WTC11 (cell line): Measurements from ENCODE around the gene SLC9A3. TPM values are rescaled to one million over a fixed set of nuclear protein-coding genes. Genes with fewer than 3 reads are reported as not detected.

Experiments
- ATAC-seq: fragments of 200-7000 bp; cut with Tn5 transposase; 2 replicates; pipeline ENCODE4 v1.10.0; 2021; ENCODE audit warnings: mild to moderate bottlenecking, moderate library complexity
- CTCF ChIA-PET: fragments of 300-600 bp; sonication (Branson Sonifier 250); formaldehyde crosslinking; loops from one replicate; lab custom pipeline; 2021; ENCODE audit warnings: antibody characterized with exemption; lab: Charles Lee
- POLR2A ChIA-PET: fragments of 350-600 bp; sonication (Branson Sonifier 250); formaldehyde crosslinking; loops from one replicate; lab custom pipeline; 2021; ENCODE audit warnings: antibody characterized with exemption; lab: Charles Lee
- DNase-seq: peaks from one replicate; pipeline ENCODE4 v3.0.0; 2021; ENCODE audit warnings: low spot score
- H3K27ac Mint-ChIP-seq: 2 replicates; pipeline ENCODE4 v1.8.0; 2021; ENCODE audit warnings: mixed read lengths
- H3K27me3 Mint-ChIP-seq: 2 replicates; pipeline ENCODE4 v1.8.0; 2021; ENCODE audit warnings: low read depth, mild to moderate bottlenecking, moderate library complexity, mixed read lengths
- H3K36me3 Mint-ChIP-seq: 2 replicates; pipeline ENCODE4 v1.8.0; 2021; ENCODE audit warnings: mixed read lengths
- H3K4me1 Mint-ChIP-seq: 2 replicates; pipeline ENCODE4 v1.8.0; 2022; ENCODE audit warnings: mixed read lengths
- H3K4me3 Mint-ChIP-seq: 2 replicates; pipeline ENCODE4 v1.8.0; 2021; ENCODE audit warnings: mild to moderate bottlenecking, moderate library complexity, mixed read lengths
- H3K9me3 Mint-ChIP-seq: 2 replicates; pipeline ENCODE4 v1.8.0; 2021; ENCODE audit warnings: mixed read lengths
- ATF2 ChIP-seq: sonication (generic); formaldehyde crosslinking; IDR thresholded peaks from 2 replicates; pipeline ENCODE4 v1.8.1; 2022; ENCODE audit warnings: low read depth, missing genetic modification reagents, borderline replicate concordance
- E2F5 ChIP-seq: sonication (generic); formaldehyde crosslinking; IDR thresholded peaks from 2 replicates; pipeline ENCODE4 v1.8.1; 2022; ENCODE audit warnings: mild to moderate bottlenecking, moderate library complexity, missing genetic modification reagents
- EMX1 ChIP-seq: fragments of 250-450 bp; sonication (Bioruptor Pico); IDR thresholded peaks from 2 replicates; pipeline ENCODE4 v1.8.0; 2021; ENCODE audit warnings: mild to moderate bottlenecking
- ERG ChIP-seq: fragments of 250-450 bp; sonication (Bioruptor Pico); IDR thresholded peaks from 2 replicates; pipeline ENCODE4 v1.8.0; 2021; ENCODE audit warnings: mild to moderate bottlenecking
- FOXP1 ChIP-seq: sonication (generic); formaldehyde crosslinking; IDR thresholded peaks from 2 replicates; pipeline ENCODE4 v1.8.0; 2022; ENCODE audit warnings: missing genetic modification reagents, mild to moderate bottlenecking, moderate library complexity, borderline replicate concordance
- FOXP4 ChIP-seq: sonication (generic); formaldehyde crosslinking; IDR thresholded peaks from 2 replicates; pipeline ENCODE4 v1.8.0; 2022; ENCODE audit warnings: mild to moderate bottlenecking, missing genetic modification reagents
- GABPB1 ChIP-seq: sonication (generic); formaldehyde crosslinking; IDR thresholded peaks from 2 replicates; pipeline ENCODE4 v1.8.1; 2023; ENCODE audit warnings: mild to moderate bottlenecking, missing genetic modification reagents
- GRHL2 ChIP-seq: fragments of 250-450 bp; sonication (Bioruptor Pico); IDR thresholded peaks from 2 replicates; pipeline ENCODE4 v1.8.0; 2022; ENCODE audit warnings: mild to moderate bottlenecking, moderate library complexity; ENCODE audit not compliant: insufficient replicate concordance, severe bottlenecking
- GTF2I ChIP-seq: fragments of 250-450 bp; sonication (Bioruptor Pico); conservative IDR thresholded peaks from 2 replicates; pipeline ENCODE4 v1.4.0; 2021; ENCODE audit warnings: mild to moderate bottlenecking
- MAX ChIP-seq: sonication (generic); formaldehyde crosslinking; IDR thresholded peaks from 2 replicates; pipeline ENCODE4 v1.8.0; 2022; ENCODE audit warnings: mild to moderate bottlenecking, missing genetic modification reagents
- MYBL2 ChIP-seq: sonication (generic); formaldehyde crosslinking; IDR thresholded peaks from 2 replicates; pipeline ENCODE4 v1.8.1; 2023; ENCODE audit warnings: mild to moderate bottlenecking, moderate library complexity, missing genetic modification reagents
- OVOL2 ChIP-seq: fragments of 250-450 bp; sonication (Bioruptor Pico); IDR thresholded peaks from 2 replicates; pipeline ENCODE4 v1.9.0; 2021; ENCODE audit warnings: mild to moderate bottlenecking, borderline replicate concordance
- PRRX2 ChIP-seq: fragments of 250-450 bp; sonication (Bioruptor Pico); IDR thresholded peaks from 2 replicates; pipeline ENCODE4 v1.8.0; 2021; ENCODE audit warnings: mild to moderate bottlenecking
- SMAD3 ChIP-seq: sonication (generic); formaldehyde crosslinking; IDR thresholded peaks from 2 replicates; pipeline ENCODE4 v1.8.0; 2022; ENCODE audit warnings: missing genetic modification reagents, mild to moderate bottlenecking, borderline replicate concordance
- SP1 ChIP-seq: sonication (generic); formaldehyde crosslinking; conservative IDR thresholded peaks from 2 replicates; pipeline ENCODE4 v1.8.1; 2022; ENCODE audit warnings: missing genetic modification reagents
- USF1 ChIP-seq: sonication (generic); formaldehyde crosslinking; IDR thresholded peaks from 2 replicates; pipeline ENCODE4 v1.8.0; 2022; ENCODE audit warnings: mild to moderate bottlenecking, missing genetic modification reagents
- ZBTB21 ChIP-seq: sonication (generic); formaldehyde crosslinking; IDR thresholded peaks from 2 replicates; pipeline ENCODE4 v1.8.1; 2023; ENCODE audit warnings: mild to moderate bottlenecking, missing genetic modification reagents, borderline replicate concordance
- ZNF121 ChIP-seq: sonication (generic); formaldehyde crosslinking; IDR thresholded peaks from 2 replicates; pipeline ENCODE4 v1.8.0; 2023; ENCODE audit warnings: missing genetic modification reagents
- ZNF416 ChIP-seq: fragments of 250-450 bp; sonication (Bioruptor Pico); IDR thresholded peaks from 2 replicates; pipeline ENCODE4 v1.9.0; 2021; ENCODE audit warnings: mild to moderate bottlenecking, inconsistent platforms
- ZNF512 ChIP-seq: sonication (generic); formaldehyde crosslinking; IDR thresholded peaks from 2 replicates; pipeline ENCODE4 v1.8.1; 2022; ENCODE audit warnings: missing genetic modification reagents, borderline replicate concordance
- ZNF532 ChIP-seq: fragments of 250-450 bp; sonication (Bioruptor Pico); IDR thresholded peaks from 2 replicates; pipeline ENCODE4 v1.9.0; 2021; ENCODE audit warnings: mild to moderate bottlenecking, borderline replicate concordance
- total RNA-seq: library from RNA; stranded (reverse); gene quantifications from 3 replicates; pipeline ENCODE4 v1.2.3, GENCODE V29; 2021

Gene SLC9A3
- total RNA-seq, 1 experiment from 2014 or later: 1.6 TPM

GRCh38 chr5:435156-435790, 89.0 kb downstream of the SLC9A3 start:
- no peaks in the 10 kb centered on the region for H3K4me1 Mint-ChIP-seq
- ATAC-seq (no peak), DNase-seq (no peak)
- no peaks in the 10 kb centered on the region for H3K27me3 Mint-ChIP-seq
- ChIA-PET POLR2A (interaction anchor here (0.5 kb wide), 1 partner anchor 188 kb away, joined by 3 read pairs; no protein-coding TSS in a partner anchor), CTCF (interaction anchor here (1.0 to 8.8 kb wide), 7 partner anchors 11 to 118 kb away, joined by 3 to 73 read pairs (median 8); partner anchors contain the start of gene AHRR)
- H3K27ac Mint-ChIP-seq: no peak overlapping the region
- TF ChIP-seq ZNF532 (CRISPR knock-in tag) (no peak), ZBTB21 (no peak), FOXP4 (CRISPR knock-in tag) (no peak)
- H3K36me3 Mint-ChIP-seq: no peaks in the 10 kb centered on the region
- no peak overlapping the region for H3K4me3 Mint-ChIP-seq
- H3K9me3 Mint-ChIP-seq: no peaks in the 10 kb centered on the region

- DNase-seq (no peak), ATAC-seq (no peak)
- Mint-ChIP-seq H3K4me1 (no peaks in the 10 kb centered on the region), H3K27me3 (no peaks in the 10 kb centered on the region), H3K4me3 (no peak overlapping the region), H3K36me3 (no peaks in the 10 kb centered on the region), H3K27ac (no peak overlapping the region), H3K9me3 (no peaks in the 10 kb centered on the region)
- CTCF ChIA-PET: interaction anchor here (0.5 to 8.8 kb wide), 10 partner anchors 9 to 165 kb away, joined by 3 to 73 read pairs (median 5); partner anchors contain the start of gene AHRR
- TF ChIP-seq EMX1 (no peak), ZNF512 (CRISPR knock-in tag) (no peak), ERG (no peak), OVOL2 (CRISPR knock-in tag) (no peak), ZNF121 (no peak), PRRX2 (CRISPR knock-in tag) (no peak), ATF2 (CRISPR knock-in tag) (no peak), FOXP1 (CRISPR knock-in tag) (no peak), USF1 (no peak), SMAD3 (CRISPR knock-in tag) (no peak), GTF2I (CRISPR knock-in tag) (no peak), GABPB1 (CRISPR knock-in tag) (no peak), MYBL2 (CRISPR knock-in tag) (no peak), MAX (CRISPR knock-in tag) (no peak), GRHL2 (CRISPR knock-in tag) (no peak), SP1 (CRISPR knock-in tag) (no peak), E2F5 (CRISPR knock-in tag) (no peak), ZNF416 (CRISPR knock-in tag) (no peak)
- POLR2A ChIA-PET: no interaction called here
Observed at GRCh38 chr5:434443-435146, 89.7 kb downstream of the SLC9A3 start.
